Esophagus muscularis mucosa (tissue), 4 donors: ENCODE results near the gene TCERG1L. TPM values are rescaled to one million over a fixed set of nuclear protein-coding genes. Genes with fewer than 3 reads are reported as not detected.

Experiments
- DNase-seq: peaks from one replicate; pipeline ENCODE4 v3.0.0-alpha.2; 2017; ENCODE audit errors: extremely low spot score
- H3K27ac ChIP-seq, 4 donors: fragments of 200-600 bp; sonication (generic); replicated peaks in 1 of 4; 1 replicate in 3 of 4; 2 replicates in 1 of 4; pipeline ENCODE4 v1.5.1; 2016 to 2019; ENCODE audit warnings: mild to moderate bottlenecking in 1 of 4
- H3K27me3 ChIP-seq, 4 donors: fragments of 200-600 bp; sonication (generic); one replicate each; pipeline versions ENCODE4 v1.5.1 to v1.6.0; 2016 to 2019
- H3K36me3 ChIP-seq, 4 donors: fragments of 200-600 bp; sonication (generic); one replicate each; pipeline ENCODE4 v1.5.1; 2016 to 2019
- H3K4me1 ChIP-seq, 4 donors: fragments of 200-600 bp; sonication (generic); one replicate each; pipeline ENCODE4 v1.5.1; 2016 to 2019
- H3K4me3 ChIP-seq, 4 donors: fragments of 200-600 bp; sonication (generic); 1 replicate in 2 of 4; 2 replicates in 2 of 4; pipeline ENCODE4 v1.5.1; 2016 to 2019; ENCODE audit warnings: mild to moderate bottlenecking in 4 of 4, moderate library complexity in 1 of 4
- H3K9me3 ChIP-seq, 4 donors: fragments of 200-600 bp; sonication (generic); 1 replicate in 3 of 4; 2 replicates in 1 of 4; pipeline ENCODE4 v1.5.1; 2016 to 2019
- EP300 ChIP-seq: sonication (generic); formaldehyde crosslinking; IDR thresholded peaks from one replicate; pipeline ENCODE4 v1.6.1; 2017; ENCODE audit warnings: antibody characterized with exemption
- POLR2A ChIP-seq: fragments of 450-650 bp; IDR thresholded peaks from one replicate; pipeline ENCODE4 v1.6.1; 2017; ENCODE audit warnings: antibody characterized with exemption, moderate library complexity, mild to moderate bottlenecking, low read depth
- POLR2AphosphoS5 ChIP-seq, 2 donors: sonication (generic); formaldehyde crosslinking; IDR thresholded peaks; one replicate each; pipeline ENCODE4 v1.6.1; 2017; ENCODE audit warnings: antibody characterized with exemption in 2 of 2
- WGBS: methylation state at CpG from one replicate; pipeline ENCODE4 v1.1.5; 2018; 5-methylcytosine and 5-hydroxymethylcytosine counted together
- intact Hi-C: fragments of 100-400 bp; cut with DNase I; formaldehyde crosslinking; loops from one replicate; pipeline ENCODE4 v1.15.1; 2023
- total RNA-seq, 4 donors: library from RNA; depleted of rRNA; stranded (reverse); fragments of >200 nt; gene quantifications; one replicate each; pipeline versions ENCODE4 v1.1.0 to v1.2.1, GENCODE V29; 2016
- TF ChIP-seq, protein P1 (sequence below), 3 experiments: fragments of 200-600 bp in 2 of 3; fragments of 450-650 bp in 1 of 3; sonication (generic) in 2 of 3; IDR thresholded peaks; one replicate each; pipeline ENCODE4 v1.5.1; 2017 to 2019; ENCODE audit warnings: antibody characterized with exemption in 3 of 3, mild to moderate bottlenecking in 2 of 3, moderate library complexity in 1 of 3

Gene TCERG1L
- total RNA-seq, 4 donors from 2014 or later, result not detected

- Histone ChIP-seq H3K36me3 (no peaks in the 10 kb centered on the region), H3K4me3 (no peak overlapping the region), H3K27ac (no peak overlapping the region), H3K9me3 (peaks cover 0 to 9% (median 0%) of the 10 kb centered on the region in 4 donors), H3K4me1 (no peaks in the 10 kb centered on the region), H3K27me3 (peaks cover 0 to 26% (median 3%) of the 10 kb centered on the region in 4 donors)
- intact Hi-C loops, result no loop called here
- no peak for DNase-seq
- no peak for TF ChIP-seq POLR2AphosphoS5 (IDR thresholded peaks at IDR 0.05)
- no peak for TF ChIP-seq POLR2A
- WGBS, result 90% methylated on average over 9 of the region's 11 CpGs
These were observed 189.9 kb downstream of the TCERG1L start for GRCh38 chr10:131121511-131122035.

DNA sequence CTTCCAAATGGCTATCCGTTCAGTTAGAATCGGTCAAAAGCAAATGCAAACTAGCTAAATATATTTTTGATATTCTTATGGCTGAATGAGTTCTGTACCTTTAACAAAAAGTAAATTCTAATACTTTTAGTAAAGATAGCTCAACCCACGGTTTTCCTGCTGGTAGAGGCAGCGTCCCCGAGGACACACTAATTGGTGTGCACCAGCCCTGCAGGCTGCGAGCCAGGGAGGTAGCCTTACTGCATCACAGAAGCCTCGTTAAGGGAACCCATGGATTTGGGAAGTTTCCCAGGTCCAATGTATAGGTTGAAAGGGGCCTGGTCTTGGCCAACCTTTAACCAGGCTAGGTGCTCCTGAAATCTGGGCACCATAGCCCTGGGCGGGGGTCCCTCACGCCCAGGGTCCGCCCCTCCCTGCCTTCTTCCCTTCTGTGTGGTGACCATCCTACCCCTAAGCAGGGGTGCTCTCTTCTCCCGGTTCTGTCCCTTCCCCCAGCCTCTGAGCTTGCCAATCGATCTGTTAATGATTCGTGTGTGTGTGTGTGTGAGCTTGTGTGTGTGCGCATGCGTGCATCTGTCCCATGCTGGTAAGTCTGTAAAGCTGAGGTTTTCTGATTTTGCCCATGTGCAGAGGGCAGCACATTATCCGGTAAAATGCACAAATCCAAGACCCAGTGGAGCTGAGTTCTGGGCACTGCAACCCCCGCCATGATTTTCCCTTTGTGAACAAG lies 191.7 kb downstream of the TCERG1L start:
- Histone ChIP-seq H3K27ac (no peak overlapping the region), H3K36me3 (no peaks in the 10 kb centered on the region), H3K4me1 (no peaks in the 10 kb centered on the region), H3K9me3 (peaks cover 0 to 9% (median 0%) of the 10 kb centered on the region in 4 donors), H3K4me3 (no peak overlapping the region), H3K27me3 (peaks cover 0 to 14% (median 0%) of the 10 kb centered on the region in 4 donors)
- WGBS, result 77% methylated on average over 17 of the region's 17 CpGs
- intact Hi-C loops, result no loop called here
- DNase-seq, result no peak
- no peak for TF ChIP-seq POLR2A
- TF ChIP-seq EP300, result no peak
- TF ChIP-seq, protein P1, sequence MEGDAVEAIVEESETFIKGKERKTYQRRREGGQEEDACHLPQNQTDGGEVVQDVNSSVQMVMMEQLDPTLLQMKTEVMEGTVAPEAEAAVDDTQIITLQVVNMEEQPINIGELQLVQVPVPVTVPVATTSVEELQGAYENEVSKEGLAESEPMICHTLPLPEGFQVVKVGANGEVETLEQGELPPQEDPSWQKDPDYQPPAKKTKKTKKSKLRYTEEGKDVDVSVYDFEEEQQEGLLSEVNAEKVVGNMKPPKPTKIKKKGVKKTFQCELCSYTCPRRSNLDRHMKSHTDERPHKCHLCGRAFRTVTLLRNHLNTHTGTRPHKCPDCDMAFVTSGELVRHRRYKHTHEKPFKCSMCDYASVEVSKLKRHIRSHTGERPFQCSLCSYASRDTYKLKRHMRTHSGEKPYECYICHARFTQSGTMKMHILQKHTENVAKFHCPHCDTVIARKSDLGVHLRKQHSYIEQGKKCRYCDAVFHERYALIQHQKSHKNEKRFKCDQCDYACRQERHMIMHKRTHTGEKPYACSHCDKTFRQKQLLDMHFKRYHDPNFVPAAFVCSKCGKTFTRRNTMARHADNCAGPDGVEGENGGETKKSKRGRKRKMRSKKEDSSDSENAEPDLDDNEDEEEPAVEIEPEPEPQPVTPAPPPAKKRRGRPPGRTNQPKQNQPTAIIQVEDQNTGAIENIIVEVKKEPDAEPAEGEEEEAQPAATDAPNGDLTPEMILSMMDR (IDR thresholded peaks at IDR 0.05), result no peak
- TF ChIP-seq POLR2AphosphoS5 (IDR thresholded peaks at IDR 0.05), result no peak

GRCh38 chr10:131117416-131118212 lies 193.9 kb downstream of the TCERG1L start:
- TF ChIP-seq EP300 (no peak), POLR2AphosphoS5 (IDR thresholded peaks at IDR 0.05) (no peak)
- TF ChIP-seq, protein P1 (IDR thresholded peaks at IDR 0.05), result no peak
- H3K4me3 ChIP-seq, result no peak overlapping the region
- no peak overlapping the region for H3K27ac ChIP-seq
- no peaks in the 10 kb centered on the region for H3K27me3 ChIP-seq
- H3K9me3 ChIP-seq, result peaks cover 0 to 4% (median 0%) of the 10 kb centered on the region in 4 donors
- H3K36me3 ChIP-seq, result no peaks in the 10 kb centered on the region
- no peaks in the 10 kb centered on the region for H3K4me1 ChIP-seq
- intact Hi-C loops, result no loop called here
- 75% methylated on average over 13 of the region's 21 CpGs for WGBS
- DNase-seq, result no peak

DNA sequence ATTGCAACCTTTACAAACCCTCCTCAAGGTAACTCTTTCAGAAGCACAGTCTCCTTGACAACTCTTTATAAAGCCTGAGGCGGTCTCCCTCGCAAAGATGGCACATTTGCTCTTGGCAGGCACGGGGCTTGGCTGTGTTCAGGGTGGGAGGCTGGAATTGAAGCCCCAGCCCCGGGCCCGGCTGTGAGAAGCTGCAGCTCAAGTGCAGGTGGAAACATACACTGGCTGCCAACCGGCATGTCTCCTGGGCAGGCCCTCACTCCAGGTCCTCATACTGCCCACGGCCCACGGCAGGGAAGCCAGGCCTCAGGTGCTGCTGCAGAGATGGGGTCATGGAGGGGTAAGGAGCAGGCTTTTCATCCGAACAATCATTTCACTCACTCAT lies 194.5 kb downstream of the TCERG1L start:
- no peaks in the 10 kb centered on the region for H3K4me1 ChIP-seq
- H3K27ac ChIP-seq, result no peak overlapping the region
- TF ChIP-seq POLR2AphosphoS5 (IDR thresholded peaks at IDR 0.05) (no peak), POLR2A (no peak), EP300 (no peak)
- TF ChIP-seq, protein P1 (IDR thresholded peaks at IDR 0.05), result no peak
- no peaks in the 10 kb centered on the region for H3K27me3 ChIP-seq
- H3K9me3 ChIP-seq, result no peaks in the 10 kb centered on the region
- no peak for DNase-seq
- intact Hi-C loops, result no loop called here
- H3K36me3 ChIP-seq, result no peaks in the 10 kb centered on the region
- WGBS, result 91% methylated on average over 7 of the region's 9 CpGs
- H3K4me3 ChIP-seq, result no peak overlapping the region
